GM12878 (cell line): Measurements from ENCODE around the gene CPSF3. TPM values are rescaled to one million over a fixed set of nuclear protein-coding genes. Genes with fewer than 3 reads are reported as not detected.

Experiments
- ATAC-seq: fragments of 200-7000 bp; cut with Tn5 transposase; 3 replicates; pipeline ENCODE4 v1.9.1; 2020; ENCODE audit warnings: mild to moderate bottlenecking, moderate library complexity
- Bru-seq: library from RNA; stranded (reverse); fragments of 400-500 nt; gene quantifications from one replicate; lab custom pipeline; 2021; lab: Mats Ljungman, UMichigan
- BruChase-seq, 2 experiments: library from RNA; stranded (reverse); fragments of 400-500 nt; gene quantifications; one replicate each; lab custom pipeline; 2021; lab: Mats Ljungman, UMichigan
- BruUV-seq: library from RNA; stranded (reverse); fragments of 400-500 nt; replicated peaks from 2 replicates; lab custom pipeline; 2021; lab: Mats Ljungman, UMichigan
- CTCF ChIA-PET: fragments of 300-600 bp; sonication (Branson Sonifier 250); formaldehyde crosslinking; extraction: SDS; loops from one replicate; lab custom pipeline; 2021; ENCODE audit warnings: inconsistent platforms; lab: Yijun Ruan, JAX
- POLR2A ChIA-PET: fragments of 350-600 bp; formaldehyde crosslinking; extraction: SDS; loops from one replicate; lab custom pipeline; 2021; ENCODE audit warnings: inconsistent platforms; lab: Charles Lee
- RAD21 ChIA-PET: fragments of 300-600 bp; sonication (Branson Sonifier 250); formaldehyde crosslinking; loops from one replicate; lab custom pipeline; 2023; ENCODE audit warnings: antibody characterized with exemption; ENCODE audit not compliant: unreplicated experiment; lab: Charles Lee
- SMC1A ChIA-PET: fragments of 300-600 bp; sonication (Branson Sonifier 250); formaldehyde crosslinking; loops from one replicate; lab custom pipeline; 2023; ENCODE audit not compliant: unreplicated experiment, uncharacterized antibody; lab: Charles Lee
- DNase-seq: peaks from one replicate; pipeline ENCODE4 v3.0.0-alpha.2; 2011; ENCODE audit warnings: low read depth, low spot score
- FAIRE-seq: peaks from 3 replicates; lab custom pipeline; 2011; peaks lifted over from hg19 to GRCh38; lab: Jason Lieb, UNC
- H2AFZ ChIP-seq: 2 replicates; pipeline ENCODE4 v1.6.0; 2011; ENCODE audit warnings: low read depth, low read length, control low read depth; ENCODE audit not compliant: control insufficient read depth
- H3K27ac ChIP-seq: 2 replicates; pipeline ENCODE4 v1.5.1; 2011; ENCODE audit warnings: control low read depth; ENCODE audit not compliant: control insufficient read depth, insufficient read depth
- H3K27me3 ChIP-seq, 2 experiments: replicated peaks in 1 of 2; 2 replicates each; pipeline versions ENCODE4 v1.6.0 to v1.6.1; 2011; ENCODE audit warnings: low read length in 1 of 2; ENCODE audit not compliant: control insufficient read depth in 2 of 2, insufficient read depth in 2 of 2
- H3K36me3 ChIP-seq, 2 experiments: 2 replicates each; pipeline ENCODE4 v1.5.1; 2011; ENCODE audit warnings: low read length in 1 of 2; ENCODE audit not compliant: control insufficient read depth in 2 of 2, insufficient read depth in 2 of 2
- H3K4me1 ChIP-seq: 2 replicates; pipeline ENCODE4 v1.6.1; 2011; ENCODE audit warnings: mild to moderate bottlenecking, low read length, moderate library complexity, mixed read lengths; ENCODE audit not compliant: control insufficient read depth, insufficient read depth
- H3K4me2 ChIP-seq: 2 replicates; pipeline ENCODE4 v1.6.0; 2011; ENCODE audit warnings: control low read depth; ENCODE audit not compliant: control insufficient read depth, insufficient read depth
- H3K4me3 ChIP-seq: fragments of 200-600 bp; sonication (generic); 2 replicates; pipeline ENCODE4 v1.5.1; 2016
- H3K79me2 ChIP-seq: 2 replicates; pipeline ENCODE4 v1.6.0; 2011; ENCODE audit warnings: low read length; ENCODE audit not compliant: control insufficient read depth, insufficient read depth
- H3K9ac ChIP-seq: 2 replicates; pipeline ENCODE4 v1.8.0; 2011; ENCODE audit warnings: low read length, control low read depth, mixed read lengths; ENCODE audit not compliant: control insufficient read depth, insufficient read depth
- H3K9me3 ChIP-seq: replicated peaks from 3 replicates; pipeline ENCODE4 v1.5.1; 2011; ENCODE audit warnings: mild to moderate bottlenecking, low read length; ENCODE audit not compliant: control insufficient read depth, insufficient read depth
- H4K20me1 ChIP-seq: 2 replicates; pipeline ENCODE4 v1.6.0; 2011; ENCODE audit not compliant: control insufficient read depth, insufficient read depth
- CHD4 ChIP-seq: fragments of 200-600 bp; sonication (generic); IDR thresholded peaks from 2 replicates; pipeline ENCODE4 v1.6.1; 2016; ENCODE audit warnings: mild to moderate bottlenecking
- KDM1A ChIP-seq: fragments of 200-600 bp; sonication (generic); IDR thresholded peaks from 2 replicates; pipeline ENCODE4 v1.6.1; 2016; ENCODE audit warnings: borderline replicate concordance
- LARP7 ChIP-seq: fragments of 450-650 bp; IDR thresholded peaks from 2 replicates; pipeline ENCODE4 v1.6.1; 2017; ENCODE audit warnings: mild to moderate bottlenecking
- PAX5 ChIP-seq: IDR thresholded peaks from 2 replicates; pipeline ENCODE4 v1.6.1; 2011; ENCODE audit warnings: low read depth, low read length, borderline replicate concordance
- SMAD1 ChIP-seq: fragments of 450-650 bp; IDR thresholded peaks from 2 replicates; pipeline ENCODE4 v1.6.1; 2018; ENCODE audit warnings: mild to moderate bottlenecking, low read depth; ENCODE audit not compliant: partially characterized antibody
- WGBS: methylation state at CpG from one replicate; pipeline ENCODE4 v1.1.6; 2016; ENCODE audit warnings: low lambda C conversion rate; ENCODE audit not compliant: insufficient replicate concordance, insufficient coverage; ENCODE audit errors: missing lambda C conversion rate; 5-methylcytosine and 5-hydroxymethylcytosine counted together
- in situ Hi-C: fragments of 300-500 bp; cut with MboI; formaldehyde crosslinking; loops from 9 replicates; pipeline ENCODE4 v1.14.3; 2018; ENCODE audit warnings: mixed read lengths
- intact Hi-C: fragments of 100-400 bp; cut with micrococcal nuclease; formaldehyde crosslinking; loops from one replicate; pipeline ENCODE4 v1.14.2; 2022; ENCODE audit not compliant: unreplicated experiment
- long read RNA-seq, 2 experiments: library from polyadenylated mRNA; unstranded; transcript quantifications; one replicate each; pipeline ENCODE4 v2.0.0, GENCODE V29; 2019 to 2020
- polyA minus RNA-seq, 3 experiments: library from RNA; depleted of rRNA, polyadenylated mRNA; stranded (reverse); fragments of >200 nt; gene quantifications; 2 replicates each; pipeline ENCODE4 v1.2.3, GENCODE V29; 2011
- polyA plus RNA-seq, 11 experiments: library from polyadenylated mRNA; depleted of rRNA in 4 of 11; unstranded in 6 of 11; stranded (reverse) in 5 of 11; fragments of >200 nt; fragmentation: Nextera tagmentation in 4 of 11; fragmentation: Illumina TruSeq in 1 of 11; extraction: Ambion mirVana in 4 of 11; extraction: Trizol in 1 of 11; gene quantifications; 1 replicate in 1 of 11; 2 replicates in 10 of 11; pipeline versions ENCODE4 v1.2.1 to v1.2.3, GENCODE V29; 2011 to 2016; ENCODE audit warnings: inconsistent platforms in 2 of 11, missing spikeins in 2 of 11, low read depth in 1 of 11
- total RNA-seq, 4 experiments: library from RNA; depleted of rRNA in 3 of 4; stranded (reverse); fragments of >200 nt in 3 of 4; fragmentation: Illumina TruSeq in 1 of 4; extraction: Trizol in 1 of 4; gene quantifications; 2 replicates each; pipeline versions ENCODE4 v1.2.1 to v1.2.3, GENCODE V29; 2013 to 2021
- TF ChIP-seq, protein P1 (sequence below): fragments of 450-650 bp; conservative IDR thresholded peaks from 2 replicates; pipeline ENCODE4 v1.6.1; 2017; ENCODE audit warnings: mild to moderate bottlenecking, moderate library complexity
- TF ChIP-seq, protein P2 (sequence below): fragments of 450-650 bp; IDR thresholded peaks from 2 replicates; pipeline ENCODE4 v1.6.1; 2014; ENCODE audit warnings: mild to moderate bottlenecking
- TF ChIP-seq, protein P3 (sequence below): fragments of 450-650 bp; IDR thresholded peaks from 2 replicates; pipeline ENCODE4 v1.6.1; 2017; ENCODE audit warnings: mild to moderate bottlenecking, moderate library complexity

The CPSF3 gene
- 53.2 and 73.7 TPM in 2 replicates for total RNA-seq (2013; cell fraction: nucleolus; rRNA removed)
- 67.7 and 72.3 TPM in 2 replicates for total RNA-seq (2014; rRNA removed)
- 97.4 and 107 TPM in 2 replicates for total RNA-seq (2014; rRNA removed; fragmentation: Illumina TruSeq; extraction: Trizol)
- 62.1 and 62.2 TPM in 2 replicates for total RNA-seq (2021)
- 25.1 TPM for polyA plus RNA-seq (2011; ENCODE audit: low read depth)
- polyA plus RNA-seq (2011; rRNA removed): 34.5 and 45.3 TPM in 2 replicates
- 18.9 and 31.5 TPM in 2 replicates for polyA plus RNA-seq (2011; cell fraction: cytosol; rRNA removed)
- 39.5 and 47.6 TPM in 2 replicates for polyA plus RNA-seq (2011; cell fraction: nucleus; rRNA removed)
- polyA plus RNA-seq (2012): 48.2 and 50.7 TPM in 2 replicates
- 83.5 and 116 TPM in 2 replicates for polyA plus RNA-seq (2014; fragmentation: Illumina TruSeq; extraction: Trizol)
- polyA plus RNA-seq (2014; fragmentation: Nextera tagmentation; extraction: Ambion mirVana): 100 to 1,000 TPM in 1 of 2 experiments, 10 to 100 TPM in 1; 68.7 to 101 TPM
- polyA plus RNA-seq (2014; rRNA removed): 42.4 and 46.9 TPM in 2 replicates
- 100 to 1,000 TPM; 105 to 108 TPM for polyA plus RNA-seq (2016; fragmentation: Nextera tagmentation; extraction: Ambion mirVana)
- polyA minus RNA-seq (2011; rRNA and poly(A)+ RNA removed): 21.9 and 44.2 TPM in 2 replicates
- polyA minus RNA-seq (2011; cell fraction: cytosol; rRNA and poly(A)+ RNA removed): 16.7 and 25.6 TPM in 2 replicates
- polyA minus RNA-seq (2011; cell fraction: nucleus; rRNA and poly(A)+ RNA removed): 19.0 and 26.7 TPM in 2 replicates
- percentile 64 among the genes with signal in this experiment for Bru-seq, nascent RNA
- percentile 67 among the genes with signal in this experiment for BruChase-seq, experiment 1, labeled RNA remaining after a 6-hour chase
- BruChase-seq, experiment 2, labeled RNA remaining after a 2-hour chase: percentile 63 among the genes with signal in this experiment
- long read RNA-seq, experiment 1, transcript CPSF3-201 (18 exons, 2,345 nt): major isoform, 85 of 101 reads
- long read RNA-seq, experiment 1, partial matches to known transcripts: 9 of 101 reads
- long read RNA-seq, experiment 1, other reads (novel, unspliced or antisense): 7 of 101 reads
- long read RNA-seq, experiment 2, transcript CPSF3-201 (18 exons, 2,345 nt): major isoform, 915 of 1,046 reads
- long read RNA-seq, experiment 2, partial matches to known transcripts: 92 of 1,046 reads
- long read RNA-seq, experiment 2, other reads (novel, unspliced or antisense): 39 of 1,046 reads

DNA sequence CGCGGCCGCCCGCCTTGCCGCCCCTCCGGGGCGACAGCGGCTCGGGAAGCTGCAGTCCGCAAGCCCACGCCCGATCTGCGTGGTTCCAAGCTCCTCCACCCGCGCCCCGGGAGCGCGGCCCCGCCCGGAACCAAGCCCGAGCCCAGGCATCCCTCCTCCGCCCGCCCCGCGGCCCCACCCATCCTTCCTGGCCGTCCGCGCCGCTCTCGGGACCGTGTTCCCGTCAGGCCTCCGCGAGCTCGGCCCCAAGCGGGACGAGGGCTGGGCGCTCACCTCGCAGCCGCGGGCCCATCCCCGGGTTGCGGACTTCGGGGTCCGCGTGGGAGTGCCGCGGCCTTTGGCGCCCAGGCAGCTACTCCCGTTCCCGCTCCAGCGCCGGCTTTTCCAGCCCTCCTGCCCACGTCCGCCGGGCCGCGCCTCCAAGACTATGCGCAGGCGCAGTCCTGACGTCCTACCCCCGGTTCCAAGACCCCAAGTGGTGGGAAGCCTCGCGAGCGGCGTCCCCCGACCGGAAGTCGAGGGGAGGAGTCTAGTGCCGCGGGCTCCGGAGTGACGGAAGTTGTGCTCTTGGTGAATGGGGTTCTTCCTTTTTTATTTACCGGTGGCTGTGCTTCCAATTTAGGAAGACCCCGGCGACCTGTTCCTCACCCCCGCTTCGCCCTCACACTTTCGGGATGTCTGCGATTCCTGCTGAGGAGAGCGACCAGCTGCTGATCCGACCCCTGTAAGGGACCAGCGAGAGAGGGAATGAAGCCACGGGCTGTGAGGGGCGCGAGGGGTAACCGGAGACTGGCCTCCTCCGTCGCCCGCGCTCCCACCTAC, at the start of gene CPSF3, which contains the start of gene ITGB1BP1:
Gene CPSF3 (plus strand): TSS at position 555 of the 822 bp plus-strand sequence. CDS start 120 bp downstream, at position 675.
Gene ITGB1BP1 (minus strand): TSS at position 429 of the 822 bp plus-strand sequence. CDS start 4,831 bp downstream, outside the sequence.
- Histone ChIP-seq H3K36me3 (no peaks in the 10 kb centered on the region), H3K4me1 (peaks cover 24% of the 10 kb centered on the region), H3K27ac (peak within 1 kb of the TSS; percentile 86), H3K9ac (peak within 1 kb of the TSS; percentile 87), H4K20me1 (no peaks in the 10 kb centered on the region), H3K4me3 (peak within 1 kb of the TSS; percentile 89), H2AFZ (peak within 1 kb of the TSS; percentile 92), H3K79me2 (peaks cover 61% of the 10 kb centered on the region), H3K9me3 (no peaks in the 10 kb centered on the region), H3K27me3 (no peaks in the 10 kb centered on the region), H3K4me2 (peak within 1 kb of the TSS; percentile 100)
- in situ Hi-C loops (no loop called here), intact Hi-C loops (loop anchor here (1.0 to 5.0 kb wide), 2 partner anchors 52 to 134 kb away; partner anchors contain the start of gene ADAM17)
- ChIA-PET CTCF (interaction anchor here (0.7 to 1.5 kb wide), 4 partner anchors 42 to 173 kb away, joined by 3 to 5 read pairs (median 3); partner anchors contain the start of gene IAH1), SMC1A (interaction anchor here (0.6 to 1.5 kb wide), 6 partner anchors 9 to 274 kb away, joined by 3 to 4 read pairs (median 3); partner anchors contain the start of gene ADAM17), POLR2A (interaction anchor here (0.6 to 2.7 kb wide), 3 partner anchors 132 to 282 kb away, joined by 3 to 16 read pairs (median 4); partner anchors contain the start of genes ADAM17 and YWHAQ), RAD21 (interaction anchor here (0.6 to 1.0 kb wide), 3 partner anchors 127 to 206 kb away, joined by 3 read pairs; no protein-coding TSS in a partner anchor)
- BruUV-seq: no TSS peak
- WGBS: under 1% methylated on average over 56 of the region's 91 CpGs
- ATAC-seq (peak; percentile 91), DNase-seq (peak; percentile 88), FAIRE-seq (peak; percentile 83)
- TF ChIP-seq CHD4 (no peak), SMAD1 (peak; percentile 49), PAX5 (0 out of 2 replicates have a peak, but pooled peaks have one; percentile 20), KDM1A (no peak), LARP7 (peak; percentile 93)
- TF ChIP-seq, protein P1, sequence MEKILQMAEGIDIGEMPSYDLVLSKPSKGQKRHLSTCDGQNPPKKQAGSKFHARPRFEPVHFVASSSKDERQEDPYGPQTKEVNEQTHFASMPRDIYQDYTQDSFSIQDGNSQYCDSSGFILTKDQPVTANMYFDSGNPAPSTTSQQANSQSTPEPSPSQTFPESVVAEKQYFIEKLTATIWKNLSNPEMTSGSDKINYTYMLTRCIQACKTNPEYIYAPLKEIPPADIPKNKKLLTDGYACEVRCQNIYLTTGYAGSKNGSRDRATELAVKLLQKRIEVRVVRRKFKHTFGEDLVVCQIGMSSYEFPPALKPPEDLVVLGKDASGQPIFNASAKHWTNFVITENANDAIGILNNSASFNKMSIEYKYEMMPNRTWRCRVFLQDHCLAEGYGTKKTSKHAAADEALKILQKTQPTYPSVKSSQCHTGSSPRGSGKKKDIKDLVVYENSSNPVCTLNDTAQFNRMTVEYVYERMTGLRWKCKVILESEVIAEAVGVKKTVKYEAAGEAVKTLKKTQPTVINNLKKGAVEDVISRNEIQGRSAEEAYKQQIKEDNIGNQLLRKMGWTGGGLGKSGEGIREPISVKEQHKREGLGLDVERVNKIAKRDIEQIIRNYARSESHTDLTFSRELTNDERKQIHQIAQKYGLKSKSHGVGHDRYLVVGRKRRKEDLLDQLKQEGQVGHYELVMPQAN: peak; percentile 51; the same call in 1 of the 2 replicates
- TF ChIP-seq, protein P2, sequence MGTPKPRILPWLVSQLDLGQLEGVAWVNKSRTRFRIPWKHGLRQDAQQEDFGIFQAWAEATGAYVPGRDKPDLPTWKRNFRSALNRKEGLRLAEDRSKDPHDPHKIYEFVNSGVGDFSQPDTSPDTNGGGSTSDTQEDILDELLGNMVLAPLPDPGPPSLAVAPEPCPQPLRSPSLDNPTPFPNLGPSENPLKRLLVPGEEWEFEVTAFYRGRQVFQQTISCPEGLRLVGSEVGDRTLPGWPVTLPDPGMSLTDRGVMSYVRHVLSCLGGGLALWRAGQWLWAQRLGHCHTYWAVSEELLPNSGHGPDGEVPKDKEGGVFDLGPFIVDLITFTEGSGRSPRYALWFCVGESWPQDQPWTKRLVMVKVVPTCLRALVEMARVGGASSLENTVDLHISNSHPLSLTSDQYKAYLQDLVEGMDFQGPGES: no peak
- TF ChIP-seq, protein P3, sequence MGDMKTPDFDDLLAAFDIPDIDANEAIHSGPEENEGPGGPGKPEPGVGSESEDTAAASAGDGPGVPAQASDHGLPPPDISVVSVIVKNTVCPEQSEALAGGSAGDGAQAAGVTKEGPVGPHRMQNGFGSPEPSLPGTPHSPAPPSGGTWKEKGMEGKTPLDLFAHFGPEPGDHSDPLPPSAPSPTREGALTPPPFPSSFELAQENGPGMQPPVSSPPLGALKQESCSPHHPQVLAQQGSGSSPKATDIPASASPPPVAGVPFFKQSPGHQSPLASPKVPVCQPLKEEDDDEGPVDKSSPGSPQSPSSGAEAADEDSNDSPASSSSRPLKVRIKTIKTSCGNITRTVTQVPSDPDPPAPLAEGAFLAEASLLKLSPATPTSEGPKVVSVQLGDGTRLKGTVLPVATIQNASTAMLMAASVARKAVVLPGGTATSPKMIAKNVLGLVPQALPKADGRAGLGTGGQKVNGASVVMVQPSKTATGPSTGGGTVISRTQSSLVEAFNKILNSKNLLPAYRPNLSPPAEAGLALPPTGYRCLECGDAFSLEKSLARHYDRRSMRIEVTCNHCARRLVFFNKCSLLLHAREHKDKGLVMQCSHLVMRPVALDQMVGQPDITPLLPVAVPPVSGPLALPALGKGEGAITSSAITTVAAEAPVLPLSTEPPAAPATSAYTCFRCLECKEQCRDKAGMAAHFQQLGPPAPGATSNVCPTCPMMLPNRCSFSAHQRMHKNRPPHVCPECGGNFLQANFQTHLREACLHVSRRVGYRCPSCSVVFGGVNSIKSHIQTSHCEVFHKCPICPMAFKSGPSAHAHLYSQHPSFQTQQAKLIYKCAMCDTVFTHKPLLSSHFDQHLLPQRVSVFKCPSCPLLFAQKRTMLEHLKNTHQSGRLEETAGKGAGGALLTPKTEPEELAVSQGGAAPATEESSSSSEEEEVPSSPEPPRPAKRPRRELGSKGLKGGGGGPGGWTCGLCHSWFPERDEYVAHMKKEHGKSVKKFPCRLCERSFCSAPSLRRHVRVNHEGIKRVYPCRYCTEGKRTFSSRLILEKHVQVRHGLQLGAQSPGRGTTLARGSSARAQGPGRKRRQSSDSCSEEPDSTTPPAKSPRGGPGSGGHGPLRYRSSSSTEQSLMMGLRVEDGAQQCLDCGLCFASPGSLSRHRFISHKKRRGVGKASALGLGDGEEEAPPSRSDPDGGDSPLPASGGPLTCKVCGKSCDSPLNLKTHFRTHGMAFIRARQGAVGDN: peak; percentile 77
